Stimulated activated CD4-positive, alpha-beta T cell treated with anti-CD3 and anti-CD28 coated beads, Interleukin-4, amount 100 ng/mL, for 4 hours (primary cell): ENCODE data around the gene PDE11A.

Experiments used
- DNase-seq, 2 experiments: peaks; one replicate each; pipeline ENCODE4 v3.0.0-alpha.2; 2020

PDE11A gene

DNA sequence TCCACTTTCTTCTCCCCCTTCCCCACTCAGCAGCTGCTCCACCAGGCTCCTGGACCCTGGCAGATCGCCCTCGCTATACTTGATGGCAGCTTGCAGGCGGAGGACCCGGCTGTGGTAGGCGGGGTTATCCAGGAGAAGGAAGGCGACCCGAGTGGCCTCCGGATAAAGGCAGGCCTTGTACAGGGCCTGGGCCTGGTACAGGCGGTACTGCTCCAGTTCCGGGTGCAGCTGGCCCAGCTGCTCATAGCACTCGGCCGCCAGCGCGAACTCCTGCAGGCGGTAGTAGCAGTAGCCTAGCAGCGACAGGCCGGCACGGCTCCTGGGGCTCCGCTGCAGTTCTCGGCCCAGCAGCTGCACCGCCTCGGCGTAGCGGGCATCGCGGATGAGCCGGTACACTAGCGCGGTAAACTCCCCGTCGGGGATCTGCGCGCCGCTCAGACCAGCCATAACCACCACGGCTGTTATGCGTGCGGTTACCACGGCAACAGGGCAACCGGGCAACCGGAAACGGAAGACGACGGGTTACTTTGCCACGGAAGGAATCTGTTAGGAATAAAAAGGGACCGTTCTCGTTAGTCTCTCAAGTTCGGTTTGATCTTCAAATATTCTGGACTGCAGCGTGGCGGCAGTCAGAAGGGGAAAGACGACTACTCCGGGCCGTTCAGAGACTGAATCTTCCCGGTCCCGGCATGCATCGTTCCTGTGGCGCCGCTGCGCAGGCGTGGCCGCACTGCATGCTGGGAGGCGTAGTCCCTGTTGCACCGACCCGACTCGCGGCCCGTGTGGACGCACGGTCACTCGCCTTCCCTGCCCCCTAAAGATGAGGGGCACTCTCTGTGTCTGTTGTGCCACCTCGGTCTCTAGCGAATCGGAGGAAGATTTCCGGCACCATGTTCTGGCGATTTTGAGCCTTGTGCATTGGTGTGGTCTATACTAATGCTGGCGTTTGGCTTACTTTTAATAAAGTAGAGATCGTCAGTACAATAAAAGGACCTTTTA, 454.0 kb downstream of the PDE11A start:
- peak; percentile 82 to 83 for DNase-seq

DNA sequence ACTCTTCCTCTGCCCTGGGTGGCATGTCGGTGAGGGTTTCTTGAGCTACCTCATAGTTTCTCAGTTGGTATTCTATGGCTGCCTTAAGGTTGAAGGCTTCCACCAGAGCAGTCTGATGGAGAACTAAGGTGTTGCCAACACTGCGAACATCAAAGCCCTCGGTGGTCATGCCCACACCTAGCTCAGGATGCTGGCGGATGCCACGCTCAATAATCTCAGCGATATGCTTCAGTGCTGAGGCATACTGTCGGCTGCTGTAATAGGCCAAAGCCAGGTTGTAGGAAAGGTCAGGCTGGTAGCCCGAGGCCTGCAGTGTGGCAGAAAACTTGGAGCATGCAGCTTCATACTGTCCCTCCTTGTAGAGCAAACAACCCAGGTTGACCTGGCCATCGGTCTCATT, 454.7 kb downstream of the PDE11A start:
- no peak for DNase-seq

DNA sequence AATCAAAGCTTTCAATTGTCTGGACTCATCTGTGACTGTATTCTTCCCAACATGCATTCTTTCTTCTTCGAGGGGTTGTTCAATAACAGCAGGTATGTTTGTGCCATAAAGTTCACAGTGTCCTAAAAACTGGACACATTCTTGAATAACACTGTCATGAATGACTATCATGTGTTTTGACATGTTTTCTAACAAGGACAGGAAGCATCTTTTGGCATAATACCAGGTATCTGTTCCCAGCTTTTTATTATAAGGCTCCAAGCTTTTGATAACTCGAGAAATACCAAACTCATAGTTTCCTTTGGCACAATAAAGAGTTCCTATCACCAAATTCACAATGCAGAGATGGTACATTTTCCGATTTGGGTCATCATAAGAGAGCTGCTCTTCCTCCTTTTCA, 455.8 kb downstream of the PDE11A start:
- no peak for DNase-seq

DNA sequence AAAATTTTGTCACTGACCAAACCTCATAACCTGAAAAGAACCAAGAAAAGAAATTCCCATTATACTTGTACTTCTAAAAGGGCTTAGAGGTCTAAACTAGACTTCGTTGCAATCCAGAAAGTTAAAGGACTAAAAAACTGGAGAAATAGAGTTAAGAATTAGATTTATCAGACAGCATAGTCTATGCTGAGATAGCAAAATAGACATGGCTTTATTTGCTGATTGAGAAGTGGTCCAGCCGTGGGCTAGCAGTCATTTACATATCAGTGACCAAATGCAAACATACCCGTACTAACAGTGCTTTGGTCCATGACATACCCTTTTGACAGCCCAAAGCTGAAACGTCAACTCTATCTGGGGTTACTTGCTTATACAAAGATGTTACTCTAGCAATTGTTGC, 456.5 kb downstream of the PDE11A start:
- no peak for DNase-seq

DNA sequence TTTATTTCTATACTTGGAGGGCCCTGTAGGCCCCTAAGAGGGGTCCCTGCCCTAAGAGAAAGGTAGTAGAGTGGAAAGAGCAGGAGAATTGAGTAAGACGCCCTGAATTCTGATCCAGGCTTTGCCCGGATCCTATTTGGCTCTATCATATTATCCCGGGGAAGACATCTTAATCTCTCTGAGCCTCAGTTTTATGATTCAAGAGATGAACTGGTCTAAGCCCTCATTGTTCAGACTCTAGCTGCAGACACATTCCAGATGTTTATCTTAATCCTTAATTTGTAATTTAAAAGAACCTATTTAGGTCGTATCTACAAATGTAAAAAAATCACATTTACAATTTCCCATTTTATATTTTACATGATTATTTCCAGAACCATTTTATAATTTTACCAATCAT, 459.9 kb downstream of the PDE11A start:
- no peak for DNase-seq

DNA sequence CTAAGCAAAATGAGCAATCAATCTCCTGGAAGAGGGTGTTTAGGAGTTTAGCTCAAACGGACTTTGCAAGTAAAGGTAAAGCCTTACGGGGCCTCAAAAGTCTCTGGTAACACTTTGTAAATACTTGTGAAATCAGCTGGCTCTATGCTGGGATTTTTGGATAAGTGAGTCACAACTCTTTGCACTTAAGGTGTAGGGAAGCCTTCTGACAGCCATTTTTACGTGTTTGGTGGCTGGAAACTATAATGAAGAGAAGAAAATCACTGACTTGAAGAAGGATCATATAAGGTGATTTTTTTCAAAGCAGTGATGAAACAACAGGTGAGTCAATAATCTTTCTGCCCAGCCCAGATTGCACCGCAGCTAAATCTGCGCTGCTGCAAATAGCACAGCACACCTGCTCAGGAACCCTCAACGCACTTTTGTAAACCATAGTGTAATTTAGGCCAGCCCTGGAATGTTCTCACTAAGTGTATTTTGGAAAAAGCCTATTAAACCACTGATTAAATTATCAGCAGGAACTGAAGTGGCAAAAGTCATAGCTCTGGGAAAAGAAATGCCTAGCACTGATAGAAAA, 461.2 kb downstream of the PDE11A start:
- DNase-seq = no peak

DNA sequence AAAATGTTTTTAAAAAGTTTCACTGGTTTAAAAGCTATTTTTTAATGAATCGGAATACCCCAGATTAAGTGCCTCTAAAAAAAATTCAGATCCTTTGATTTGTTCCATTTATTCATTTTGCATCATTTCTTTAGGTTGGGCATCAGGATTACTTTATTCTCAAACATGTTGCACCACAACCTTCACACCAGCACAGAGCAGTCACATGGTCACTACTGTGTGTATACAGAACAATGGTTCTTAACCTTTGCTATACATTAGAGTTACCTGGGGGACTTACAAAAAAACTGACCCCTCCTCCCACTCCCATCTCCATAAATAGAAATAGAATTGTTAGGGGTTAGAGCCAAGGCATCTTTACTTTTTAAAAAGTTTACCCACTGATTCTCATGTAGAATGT, 461.8 kb downstream of the PDE11A start:
- DNase-seq = no peak

DNA sequence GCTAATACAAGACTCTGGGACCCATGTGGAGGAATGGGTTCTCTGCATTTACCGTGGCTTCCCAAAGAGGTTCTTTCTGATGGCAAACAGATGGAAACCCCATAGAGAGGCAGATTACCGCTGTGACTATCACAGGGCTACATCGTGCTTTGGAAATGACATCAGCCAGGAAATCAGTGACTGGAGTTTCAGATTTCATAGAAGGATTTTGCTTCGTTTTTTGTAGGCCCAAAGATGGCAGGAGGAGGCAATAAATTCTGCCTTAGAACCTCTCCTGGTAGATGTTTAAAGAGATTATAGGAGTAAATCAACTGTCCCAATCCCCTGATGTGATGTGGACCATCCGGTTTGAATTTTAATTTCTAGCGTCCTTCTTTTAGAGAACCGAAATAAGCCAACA, 465.9 kb downstream of the PDE11A start:
- no peak for DNase-seq

DNA sequence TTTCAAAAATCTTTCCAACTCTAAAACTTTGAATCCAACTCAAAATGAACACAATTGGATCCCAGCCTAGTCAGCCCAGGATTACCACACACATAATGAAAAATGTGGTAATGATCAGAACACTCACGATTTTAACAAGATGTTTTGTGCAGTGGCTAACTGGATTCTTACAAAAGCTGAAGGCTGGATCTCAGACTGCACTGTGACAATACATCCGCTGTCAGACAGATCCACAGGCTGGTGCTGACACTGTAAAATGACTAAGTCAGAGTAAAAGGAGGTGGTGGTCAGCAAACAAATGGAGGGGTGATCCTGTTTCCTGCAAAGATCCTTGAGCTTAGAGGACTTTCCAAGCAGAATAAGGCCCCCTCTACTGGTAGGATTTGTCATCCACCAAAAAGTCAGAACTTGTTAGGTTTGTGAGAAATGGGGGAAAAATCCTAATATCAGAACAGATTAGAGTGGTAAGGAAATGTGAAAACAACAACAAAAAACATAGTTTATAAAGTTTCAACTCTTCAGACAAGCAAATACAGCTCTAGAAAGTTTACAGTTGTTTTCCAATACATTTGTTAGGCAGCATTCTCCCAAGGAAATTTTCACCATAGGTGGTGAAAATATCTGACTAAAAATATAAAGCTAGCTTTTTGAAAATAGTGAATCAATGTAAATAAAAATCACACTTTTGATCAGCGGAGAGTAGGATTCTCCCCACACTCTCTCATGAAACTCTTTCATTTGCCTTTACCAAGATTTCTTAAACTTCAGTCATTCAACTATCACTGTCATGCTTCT, 468.1 kb downstream of the PDE11A start:
- no peak for DNase-seq

DNA sequence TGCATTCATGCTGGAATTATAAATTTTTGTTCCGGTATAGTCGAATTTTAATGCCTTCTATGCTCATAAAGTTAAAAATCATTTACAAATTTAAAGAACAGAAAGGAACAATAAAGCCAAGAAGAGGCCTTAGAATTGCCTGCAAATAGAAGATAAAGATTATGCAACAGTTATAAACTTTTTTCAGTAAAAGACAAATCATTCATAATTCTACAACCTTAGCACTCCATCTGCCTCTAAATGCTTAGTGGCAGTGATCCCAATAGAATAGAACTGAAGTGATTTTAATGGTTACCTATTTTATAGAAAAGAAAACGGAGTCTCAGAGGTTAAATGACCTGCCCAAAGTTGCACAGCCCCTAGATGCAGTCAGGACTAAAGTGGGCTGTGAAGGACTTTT, 468.8 kb downstream of the PDE11A start:
- DNase-seq = no peak

DNA sequence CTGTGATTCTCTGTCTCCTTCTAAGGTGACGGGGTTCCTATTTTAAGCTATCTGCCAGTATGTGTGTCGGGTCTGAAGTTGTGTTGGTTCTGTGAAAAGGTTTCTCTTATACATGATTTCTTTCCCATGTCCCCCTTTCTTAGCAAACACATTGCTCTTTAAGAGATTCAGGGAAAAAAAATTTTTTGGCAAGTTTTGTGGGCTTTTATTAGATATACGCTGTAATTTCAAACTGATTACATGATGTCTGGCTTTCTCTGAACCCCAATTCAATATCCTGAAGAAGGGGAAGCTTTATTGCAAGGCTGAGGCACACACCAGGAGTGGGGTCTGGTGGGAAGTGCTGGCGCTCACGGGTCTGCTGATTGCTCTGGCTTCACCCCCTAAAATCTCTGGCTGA, 469.4 kb downstream of the PDE11A start:
- DNase-seq = no peak

DNA sequence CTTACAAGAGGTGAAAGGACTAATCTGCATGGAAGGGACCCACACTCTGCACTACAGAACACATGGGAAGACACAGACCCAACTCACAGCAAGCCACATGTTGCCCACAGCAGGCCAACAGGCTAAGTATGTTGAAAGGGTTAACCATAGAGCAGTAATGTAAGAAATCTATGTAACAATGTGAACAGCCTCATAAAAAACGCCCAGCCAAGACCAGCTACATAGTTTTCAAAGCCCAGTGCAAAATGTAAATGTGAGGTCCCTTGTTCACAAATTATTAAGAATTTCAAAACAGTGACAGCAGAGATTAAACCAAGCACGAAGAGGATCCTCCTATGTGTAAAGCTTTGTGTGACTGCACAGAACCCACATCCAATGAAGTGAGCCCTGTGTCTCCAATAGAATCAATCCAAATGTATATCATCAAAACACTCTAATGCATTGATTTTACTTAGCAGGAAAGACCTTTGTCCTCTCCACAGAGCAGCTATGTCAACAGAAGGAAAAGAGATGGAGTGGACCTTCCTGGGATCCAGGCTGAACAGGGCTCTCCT, 469.9 kb downstream of the PDE11A start:
- DNase-seq = no peak

DNA sequence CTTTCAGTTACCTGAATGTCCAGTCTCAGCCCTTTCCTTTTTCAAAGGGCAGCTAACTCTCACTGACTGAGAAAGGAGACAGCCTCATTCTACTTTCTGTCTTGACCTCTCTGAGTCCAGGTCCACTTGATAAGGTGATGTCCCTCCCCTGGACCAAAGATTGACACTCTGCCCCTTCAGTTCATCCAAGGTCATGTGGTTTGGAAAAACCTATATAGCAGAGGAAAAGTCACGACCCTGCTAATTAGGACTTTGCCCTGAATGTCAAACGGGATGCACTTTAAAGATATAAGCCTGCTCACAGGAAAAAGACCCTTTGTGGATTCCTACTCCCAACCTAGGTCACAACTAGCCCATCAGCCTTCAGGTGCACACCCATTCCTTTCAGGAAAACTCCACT, 471.7 kb downstream of the PDE11A start:
- no peak for DNase-seq

DNA sequence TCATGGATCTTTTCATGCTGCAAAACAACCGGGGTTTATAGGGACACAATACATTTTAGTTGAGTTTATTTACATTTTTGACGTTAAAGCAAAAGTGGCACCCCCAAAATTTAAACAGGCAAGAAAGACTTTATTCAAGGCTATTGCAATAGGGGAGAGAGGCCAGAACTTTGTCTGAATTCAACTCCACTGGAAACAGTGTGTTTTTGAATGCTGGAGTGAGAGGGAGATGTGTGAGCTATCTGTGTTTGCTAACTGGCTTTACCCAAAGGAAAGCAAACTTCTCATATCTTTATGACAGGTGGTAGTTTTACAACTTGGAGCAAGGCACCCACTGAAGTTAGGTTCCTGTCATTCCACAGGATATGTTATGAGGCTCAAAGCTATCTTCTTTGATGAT, 472.6 kb downstream of the PDE11A start:
- DNase-seq = no peak

DNA sequence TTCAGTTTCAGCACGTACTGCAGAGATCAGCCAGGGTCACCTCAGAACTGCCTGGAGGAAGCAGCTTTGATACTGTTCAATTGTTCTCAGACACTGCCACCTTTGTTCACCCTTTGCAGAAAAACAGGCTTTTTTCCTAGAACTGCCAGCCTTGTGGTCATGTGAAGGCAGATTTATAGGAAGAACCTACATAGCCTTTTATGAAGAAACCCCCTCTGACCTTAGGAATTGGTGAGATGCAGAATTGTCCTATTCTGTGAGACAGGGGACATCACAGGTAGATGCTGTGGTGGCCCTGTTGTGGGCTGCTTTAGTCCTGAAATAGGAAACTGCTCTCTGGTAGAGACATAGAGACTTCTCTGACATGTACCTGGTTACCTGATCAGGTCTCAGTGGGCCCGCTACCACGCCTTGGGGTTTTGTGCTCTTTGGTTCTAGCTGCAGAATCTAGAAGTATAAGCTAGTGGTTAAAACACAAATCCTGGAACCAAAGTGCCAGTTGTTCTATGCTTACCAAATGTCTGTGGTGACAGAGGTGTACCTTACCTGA, 473.4 kb downstream of the PDE11A start:
- DNase-seq = no peak

DNA sequence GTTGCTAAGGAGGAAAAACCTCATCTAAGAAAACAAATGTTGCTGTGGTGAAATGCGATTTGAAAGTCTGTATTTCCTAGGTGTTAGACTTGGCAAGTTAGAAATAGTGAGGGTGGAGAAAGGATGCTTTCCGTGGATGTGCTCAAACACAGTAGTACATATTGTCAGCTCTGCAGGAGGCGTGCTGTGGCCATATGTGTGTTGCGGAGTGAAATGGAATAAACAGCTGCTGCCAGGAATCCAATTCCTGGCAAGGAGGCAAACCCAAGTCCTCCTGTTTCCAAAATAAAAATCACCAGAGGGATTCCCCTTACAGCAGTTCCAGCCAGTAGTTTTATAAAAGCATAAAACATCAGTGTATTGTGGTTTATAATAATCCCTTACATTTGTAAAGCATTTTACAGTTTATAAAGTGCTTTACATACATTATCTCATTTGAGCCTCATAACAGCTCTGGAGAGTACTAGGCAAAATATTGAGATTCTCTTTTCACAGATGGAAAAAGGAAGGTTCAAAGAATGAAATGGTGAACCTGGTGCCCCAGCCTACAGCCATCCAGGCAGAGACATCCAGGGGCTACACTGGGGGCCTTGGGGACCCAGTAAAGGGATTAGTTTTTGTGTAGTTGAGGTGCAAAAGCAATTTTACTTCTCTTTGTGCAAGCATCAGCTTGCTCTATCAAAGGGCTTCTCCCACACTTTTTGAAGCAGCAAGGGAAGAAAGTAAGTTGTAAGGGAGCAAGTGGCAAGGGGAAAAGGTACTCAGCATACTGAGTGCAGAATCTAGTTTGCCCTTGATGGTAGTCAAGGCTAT, 474.0 kb downstream of the PDE11A start:
- DNase-seq = no peak

DNA sequence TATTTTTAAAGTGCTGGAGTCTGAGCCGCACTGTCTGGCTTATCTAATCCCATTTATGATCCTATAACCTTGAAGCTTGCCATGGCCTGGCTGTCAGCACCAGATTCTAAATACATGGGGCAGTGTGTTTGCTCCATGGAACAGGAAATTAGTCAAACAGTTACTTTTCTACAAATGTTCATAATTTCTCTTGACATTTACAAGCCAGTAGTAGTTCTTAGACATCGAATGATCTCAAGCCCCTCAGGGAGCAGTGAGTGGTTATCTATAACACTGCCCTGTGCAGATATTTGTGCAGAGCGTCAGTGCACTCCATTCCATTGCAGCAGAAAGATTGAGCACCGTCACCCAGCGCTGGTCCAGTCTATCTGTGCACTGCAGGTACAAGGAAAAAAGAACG, 474.8 kb downstream of the PDE11A start:
- no peak for DNase-seq

DNA sequence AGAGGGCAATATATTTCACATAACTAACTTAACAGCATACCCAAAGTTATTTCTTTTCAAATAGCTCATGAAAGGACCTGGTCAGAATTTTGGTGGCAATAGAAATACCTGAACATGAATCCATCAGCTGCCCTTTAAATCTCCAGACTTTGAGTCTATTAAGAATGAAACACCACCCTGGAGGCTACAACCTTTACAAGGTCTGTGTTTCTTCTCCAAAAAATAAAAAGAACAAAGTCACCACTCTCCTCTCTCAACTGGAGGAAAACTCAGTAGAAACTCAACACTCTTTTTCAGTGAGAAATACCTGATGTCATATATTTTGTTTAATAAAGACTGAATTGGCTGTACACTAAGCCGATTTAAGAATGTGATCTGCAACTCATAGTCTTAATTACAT, 475.7 kb downstream of the PDE11A start:
- no peak for DNase-seq

DNA sequence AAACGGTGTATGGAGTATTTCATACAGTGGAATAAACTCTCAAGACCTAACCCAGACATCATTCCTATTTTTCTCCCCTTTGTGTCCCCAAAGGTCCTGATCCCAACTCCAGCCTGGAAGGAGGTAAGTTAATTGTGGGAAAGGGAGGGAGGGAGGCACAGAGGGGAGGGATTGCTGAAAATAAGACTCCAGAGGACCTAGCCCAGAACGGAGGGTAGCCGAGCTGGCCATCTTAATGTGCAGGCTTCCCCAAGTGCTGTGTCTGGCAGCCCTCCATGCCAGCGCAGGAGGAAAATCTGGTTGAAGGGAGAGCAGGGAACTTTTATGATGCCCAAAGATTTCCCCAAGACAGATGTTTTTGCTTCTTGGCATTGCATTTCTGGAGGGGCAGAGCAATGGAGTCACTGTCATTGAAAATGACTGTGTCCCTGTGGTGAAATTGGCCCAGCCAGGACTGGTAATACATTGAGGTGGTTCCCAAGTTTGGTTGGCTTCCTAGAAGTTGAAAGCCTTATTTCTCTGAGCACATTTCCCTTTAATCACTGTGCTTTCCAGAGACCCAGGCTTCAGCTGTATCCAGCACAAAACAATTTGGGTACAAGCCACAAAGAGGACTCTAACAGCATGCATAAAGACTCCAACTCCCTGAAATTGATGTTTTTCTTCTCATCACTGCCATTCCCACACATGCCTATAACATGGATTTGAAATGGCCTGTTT, 477.3 kb downstream of the PDE11A start:
- no peak for DNase-seq

DNA sequence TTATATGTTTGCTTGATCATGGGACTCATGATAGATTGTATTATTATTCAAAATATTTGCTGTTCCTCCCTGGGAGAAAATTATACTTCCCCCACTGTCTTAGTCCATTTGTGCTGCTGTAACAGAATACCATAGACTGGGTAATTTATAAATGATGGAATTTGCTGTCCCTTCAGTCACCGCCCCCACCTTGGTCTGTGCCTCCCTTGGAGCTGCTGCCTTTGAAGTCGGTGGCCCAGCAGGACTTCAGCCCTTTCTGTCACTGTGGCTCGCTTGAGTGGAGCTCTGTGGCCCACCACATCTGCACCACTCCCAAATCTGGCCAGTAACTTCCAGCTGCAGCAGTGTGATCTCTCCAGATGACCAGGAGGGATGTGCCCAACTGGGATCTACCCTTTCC, 479.2 kb downstream of the PDE11A start:
- DNase-seq = no peak

DNA sequence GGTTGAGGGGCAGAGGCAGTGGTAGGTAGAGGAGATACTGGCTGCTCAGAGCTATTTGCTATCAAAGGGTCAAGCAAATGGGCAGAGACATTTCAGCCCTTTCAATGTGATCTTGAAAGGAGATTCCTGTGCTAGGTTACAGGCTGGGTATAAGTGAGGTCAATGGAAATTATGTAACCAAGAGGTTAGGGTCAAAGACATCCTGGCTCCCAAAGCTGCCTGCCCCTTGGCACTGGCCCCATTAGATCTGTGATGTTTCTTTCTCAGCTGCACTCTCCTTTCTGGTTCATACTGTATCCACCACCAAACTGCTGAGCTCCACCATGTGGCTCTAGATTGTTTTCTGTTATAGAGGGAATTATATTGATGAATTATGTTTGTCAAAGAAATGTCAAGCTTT, 479.6 kb downstream of the PDE11A start:
- no peak for DNase-seq

DNA sequence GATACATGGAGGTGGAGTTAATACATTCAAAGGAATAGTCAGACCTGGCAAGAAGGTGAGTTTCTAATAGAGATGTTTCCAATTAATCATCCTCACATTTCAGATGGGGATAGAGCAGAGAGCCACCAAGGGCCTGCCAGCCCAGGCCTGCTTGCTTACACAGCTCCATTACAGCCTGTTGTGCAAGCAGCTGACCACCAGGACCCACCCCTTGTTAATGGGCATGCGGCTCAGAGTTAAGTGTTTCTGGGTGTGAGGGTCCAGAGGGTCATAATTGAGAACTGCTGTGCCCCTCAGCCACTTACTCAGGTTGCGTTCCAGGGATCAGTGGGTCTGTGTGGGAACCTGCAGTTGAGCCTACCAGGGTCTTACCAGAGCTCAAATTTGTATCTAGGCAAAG, 480.2 kb downstream of the PDE11A start:
- no peak for DNase-seq
